Measurements from ENCODE around the gene ROPN1.

GRCh38 chr3:124041553-124041952 lies 49.6 kb upstream of the ROPN1 start:
- TF ChIP-seq CTCF (conservative IDR thresholded peaks at IDR 0.05 in 1 of 2, IDR thresholded peaks at IDR 0.05 in 1 of 2; ENCODE audit: low read depth in 1 of 2, low read length in 2 of 2) (no peak), EZH2 (IDR thresholded peaks at IDR 0.05; ENCODE audit: low read length, missing control alignments) (no peak)
